ENCODE data around the gene STIP1. TPM values are rescaled to one million over a fixed set of nuclear protein-coding genes. Genes with fewer than 3 reads are reported as not detected.

Gene STIP1
- total RNA-seq, 1 experiment from 2014 or later = 338 TPM

DNA sequence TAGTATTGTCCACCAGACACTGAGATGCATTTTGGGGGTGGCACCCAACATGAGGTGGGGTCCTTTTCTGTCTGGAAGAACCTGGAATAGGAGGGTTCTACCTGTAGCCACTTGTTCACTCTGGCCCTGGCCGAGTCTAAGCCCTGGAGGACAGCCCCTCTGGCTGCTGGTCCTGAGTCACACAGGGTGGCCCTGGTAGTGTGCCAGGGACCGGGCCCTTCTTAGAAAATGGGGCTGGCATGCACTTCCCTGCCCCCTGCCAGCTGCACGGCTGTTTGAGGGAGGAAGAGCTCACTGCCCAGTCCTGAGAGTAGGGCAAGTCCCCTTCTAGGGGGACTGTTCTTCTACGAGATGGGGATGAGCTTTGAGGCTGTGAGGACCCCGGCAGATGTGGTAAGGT, 67.5 kb downstream of the STIP1 start:
- Mint-ChIP-seq H3K27ac (peak overlapping the region; percentile 34 to 86 (median 76); a peak in 3 of 7 replicates), H3K9me3 (no peaks in the 10 kb centered on the region), H3K4me3 (peak overlapping the region; percentile 85 to 98; a peak in 4 of 5 replicates), H3K4me1 (peaks cover 26 to 36% of the 10 kb centered on the region in 2 experiments), H3K36me3 (ENCODE audit: insufficient read depth in 1 of 3, low read depth in 3 of 3) (peaks cover 24 to 44% (median 37%) of the 10 kb centered on the region in 3 experiments; a peak in 6 of 7 replicates), H3K27me3 (ENCODE audit: low read depth) (no peaks in the 10 kb centered on the region)
- H2BK20ac ChIP-seq (ENCODE audit: low read depth, low read length, poor library complexity, severe bottlenecking) = no peak overlapping the region
- H3T11ph ChIP-seq (ENCODE audit: low read length) = no peak overlapping the region
- no peak for DNase-seq
- no peak overlapping the region for H2BK12ac ChIP-seq (ENCODE audit: insufficient read length, low read depth, low read length)
- H4K91ac ChIP-seq (ENCODE audit: insufficient read length, low read depth, low read length) = no peak overlapping the region
- WGBS (ENCODE audit: extremely low coverage, insufficient read length, low lambda C conversion rate) = no CpG with 5 or more reads among the region's 5 CpGs
- H3K56ac ChIP-seq (ENCODE audit: insufficient read length, low read depth, low read length) = no peak overlapping the region
- H2AK5ac ChIP-seq (ENCODE audit: insufficient read length, low read length) = no peak overlapping the region
- H3K18ac ChIP-seq (ENCODE audit: insufficient read length, low read depth, low read length) = no peak overlapping the region
- H3K14ac ChIP-seq (ENCODE audit: insufficient read depth, low read length) = no peak overlapping the region
- H3K27ac ChIP-seq (ENCODE audit: insufficient read length, low read depth, low read length) = no peak overlapping the region
- no peak overlapping the region for H2BK15ac ChIP-seq (ENCODE audit: low read depth, low read length)
- no peak overlapping the region for H3K23ac ChIP-seq (ENCODE audit: insufficient read length, low read depth, low read length)
- H3K27me3 ChIP-seq (ENCODE audit: insufficient read depth, low read length) = no peaks in the 10 kb centered on the region
- H4K8ac ChIP-seq (replicated peaks; ENCODE audit: insufficient read length, low read depth, low read length) = no peak overlapping the region
- TF ChIP-seq, protein P1, sequence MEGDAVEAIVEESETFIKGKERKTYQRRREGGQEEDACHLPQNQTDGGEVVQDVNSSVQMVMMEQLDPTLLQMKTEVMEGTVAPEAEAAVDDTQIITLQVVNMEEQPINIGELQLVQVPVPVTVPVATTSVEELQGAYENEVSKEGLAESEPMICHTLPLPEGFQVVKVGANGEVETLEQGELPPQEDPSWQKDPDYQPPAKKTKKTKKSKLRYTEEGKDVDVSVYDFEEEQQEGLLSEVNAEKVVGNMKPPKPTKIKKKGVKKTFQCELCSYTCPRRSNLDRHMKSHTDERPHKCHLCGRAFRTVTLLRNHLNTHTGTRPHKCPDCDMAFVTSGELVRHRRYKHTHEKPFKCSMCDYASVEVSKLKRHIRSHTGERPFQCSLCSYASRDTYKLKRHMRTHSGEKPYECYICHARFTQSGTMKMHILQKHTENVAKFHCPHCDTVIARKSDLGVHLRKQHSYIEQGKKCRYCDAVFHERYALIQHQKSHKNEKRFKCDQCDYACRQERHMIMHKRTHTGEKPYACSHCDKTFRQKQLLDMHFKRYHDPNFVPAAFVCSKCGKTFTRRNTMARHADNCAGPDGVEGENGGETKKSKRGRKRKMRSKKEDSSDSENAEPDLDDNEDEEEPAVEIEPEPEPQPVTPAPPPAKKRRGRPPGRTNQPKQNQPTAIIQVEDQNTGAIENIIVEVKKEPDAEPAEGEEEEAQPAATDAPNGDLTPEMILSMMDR (conservative IDR thresholded peaks at IDR 0.05) = no peak
- no peaks in the 10 kb centered on the region for H3K9me3 ChIP-seq (ENCODE audit: control insufficient read depth, low read depth, low read length)
- peaks cover 9% of the 10 kb centered on the region; the same call in 1 of the 2 replicates for H3K4me1 ChIP-seq (ENCODE audit: insufficient read depth, low read length)
- no peaks in the 10 kb centered on the region for H4K20me1 ChIP-seq (ENCODE audit: control insufficient read depth, insufficient read depth, insufficient read length)
- no peak overlapping the region for H3K9ac ChIP-seq (ENCODE audit: extremely low read depth, insufficient read length, low read length)
- H3K23me2 ChIP-seq (ENCODE audit: insufficient read length, low read depth, low read length, poor library complexity, severe bottlenecking) = peaks cover 16% of the 10 kb centered on the region
- H3K4me2 ChIP-seq (ENCODE audit: insufficient read depth, insufficient read length, low read length) = peak overlapping the region; percentile 19
- H2BK120ac ChIP-seq (ENCODE audit: low read depth, low read length, poor library complexity, severe bottlenecking) = no peak overlapping the region
- no peak overlapping the region for H2BK5ac ChIP-seq (ENCODE audit: insufficient read length, low read length)
- H3K79me2 ChIP-seq (ENCODE audit: insufficient read depth, low read length) = no peaks in the 10 kb centered on the region; the same call in 1 of the 2 replicates
- H4K5ac ChIP-seq (ENCODE audit: insufficient read length, low read depth, low read length) = no peak overlapping the region
- H3K4ac ChIP-seq (ENCODE audit: low read depth, low read length) = no peak overlapping the region
- H3K79me1 ChIP-seq (ENCODE audit: insufficient read depth, low read depth, low read length, poor library complexity, severe bottlenecking) = peaks cover 3% of the 10 kb centered on the region
- no peak overlapping the region for H2AFZ ChIP-seq (ENCODE audit: low read length)

Other genes with a start within 250 kb of the STIP1 start
- 43.9 and 44.4 TPM in 2 replicates for gene NAA40, start 247.2 kb upstream of the STIP1 start, total RNA-seq (2021)
- 402 and 429 TPM in 2 replicates for gene COX8A, start 211.6 kb upstream of the STIP1 start, total RNA-seq (2021)
- 114 TPM in 2 replicates for gene OTUB1, start 199.7 kb upstream of the STIP1 start, total RNA-seq (2021)
- gene FLRT1, start 150.2 kb upstream of the STIP1 start, total RNA-seq (2021) = 0.24 and 0.31 TPM in 2 replicates
- gene MACROD1, start 20.1 kb upstream of the STIP1 start, total RNA-seq (2021) = 18.3 and 21.2 TPM in 2 replicates
- 6.6 and 10.6 TPM in 2 replicates for gene FERMT3, start 20.6 kb downstream of the STIP1 start, total RNA-seq (2021)
- gene TRPT1, start 40.0 kb downstream of the STIP1 start, total RNA-seq (2021) = 31.5 and 33.6 TPM in 2 replicates
- 39.6 and 45.8 TPM in 2 replicates for gene NUDT22, start 40.1 kb downstream of the STIP1 start, total RNA-seq (2021)
- 21.0 and 24.2 TPM in 2 replicates for gene DNAJC4, start 44.4 kb downstream of the STIP1 start, total RNA-seq (2021)
- 57.1 and 57.7 TPM in 2 replicates for gene VEGFB, start 48.4 kb downstream of the STIP1 start, total RNA-seq (2021)
- 36.5 and 41.0 TPM in 2 replicates for gene FKBP2, start 54.9 kb downstream of the STIP1 start, total RNA-seq (2021)
- 358 and 363 TPM in 2 replicates for gene PPP1R14B, start 60.8 kb downstream of the STIP1 start, total RNA-seq (2021)
- gene PLCB3, start 65.4 kb downstream of the STIP1 start, total RNA-seq (2021) = 79.3 and 80.2 TPM in 2 replicates
- gene BAD, start 98.5 kb downstream of the STIP1 start, total RNA-seq (2021) = 23.3 and 25.0 TPM in 2 replicates
- gene GPR137, start 99.7 kb downstream of the STIP1 start, total RNA-seq (2021) = 39.6 and 49.7 TPM in 2 replicates
- gene KCNK4, start 105.1 kb downstream of the STIP1 start, total RNA-seq (2021) = 0.28 and 0.31 TPM in 2 replicates
- 0.92 and 1.3 TPM in 2 replicates for gene CATSPERZ, start 114.2 kb downstream of the STIP1 start, total RNA-seq (2021)
- 42.3 and 44.0 TPM in 2 replicates for gene ESRRA, start 119.4 kb downstream of the STIP1 start, total RNA-seq (2021)
- 315 and 341 TPM in 2 replicates for gene TRMT112, start 131.4 kb downstream of the STIP1 start, total RNA-seq (2021)
- 225 and 228 TPM in 2 replicates for gene PRDX5, start 131.9 kb downstream of the STIP1 start, total RNA-seq (2021)
- 11.2 and 12.2 TPM in 2 replicates for gene CCDC88B, start 154.0 kb downstream of the STIP1 start, total RNA-seq (2021)
- 10.8 and 11.1 TPM in 2 replicates for gene RPS6KA4, start 173.0 kb downstream of the STIP1 start, total RNA-seq (2021)

Measured in H9 (cell line).